ENCODE results near the gene HGS.

The HGS gene

GRCh38 chr17:81683208-81683583 is 615 bp upstream of the HGS start:
- TF ChIP-seq, protein P1, sequence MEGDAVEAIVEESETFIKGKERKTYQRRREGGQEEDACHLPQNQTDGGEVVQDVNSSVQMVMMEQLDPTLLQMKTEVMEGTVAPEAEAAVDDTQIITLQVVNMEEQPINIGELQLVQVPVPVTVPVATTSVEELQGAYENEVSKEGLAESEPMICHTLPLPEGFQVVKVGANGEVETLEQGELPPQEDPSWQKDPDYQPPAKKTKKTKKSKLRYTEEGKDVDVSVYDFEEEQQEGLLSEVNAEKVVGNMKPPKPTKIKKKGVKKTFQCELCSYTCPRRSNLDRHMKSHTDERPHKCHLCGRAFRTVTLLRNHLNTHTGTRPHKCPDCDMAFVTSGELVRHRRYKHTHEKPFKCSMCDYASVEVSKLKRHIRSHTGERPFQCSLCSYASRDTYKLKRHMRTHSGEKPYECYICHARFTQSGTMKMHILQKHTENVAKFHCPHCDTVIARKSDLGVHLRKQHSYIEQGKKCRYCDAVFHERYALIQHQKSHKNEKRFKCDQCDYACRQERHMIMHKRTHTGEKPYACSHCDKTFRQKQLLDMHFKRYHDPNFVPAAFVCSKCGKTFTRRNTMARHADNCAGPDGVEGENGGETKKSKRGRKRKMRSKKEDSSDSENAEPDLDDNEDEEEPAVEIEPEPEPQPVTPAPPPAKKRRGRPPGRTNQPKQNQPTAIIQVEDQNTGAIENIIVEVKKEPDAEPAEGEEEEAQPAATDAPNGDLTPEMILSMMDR (IDR thresholded peaks at IDR 0.05; ENCODE audit: low read depth, low read length, missing control alignments): no peak
- in situ Hi-C loops (cut with HindIII; ENCODE audit: low pct_ligation_motif_present, low sequenced_read_pairs): no loop called here

GRCh38 chr17:81684442-81684911 is 666 bp downstream of the HGS start:
- DNase-seq: peak; percentile 81
- in situ Hi-C loops (cut with HindIII; ENCODE audit: low pct_ligation_motif_present, low sequenced_read_pairs): no loop called here
- TF ChIP-seq, protein P1 (IDR thresholded peaks at IDR 0.05; ENCODE audit: low read depth, low read length, missing control alignments): no peak
- peak overlapping the region; percentile 93 for H3K4me3 ChIP-seq (ENCODE audit: low read depth, low read length)
- H3K27me3 ChIP-seq (replicated peaks): no peaks in the 10 kb centered on the region
- H3K27ac ChIP-seq: peak overlapping the region; percentile 96
- peaks cover 43% of the 10 kb centered on the region for H3K36me3 ChIP-seq (replicated peaks)

More at GRCh38 chr17:81683208-81683583, 615 bp upstream of the HGS start:
- peak overlapping the region; percentile 93 for H3K4me3 ChIP-seq (ENCODE audit: low read depth, low read length)
- no peaks in the 10 kb centered on the region for H3K27me3 ChIP-seq (replicated peaks)
- no peak for DNase-seq
- H3K27ac ChIP-seq: peak overlapping the region; percentile 70
- peaks cover 30% of the 10 kb centered on the region for H3K36me3 ChIP-seq (replicated peaks)

DNA sequence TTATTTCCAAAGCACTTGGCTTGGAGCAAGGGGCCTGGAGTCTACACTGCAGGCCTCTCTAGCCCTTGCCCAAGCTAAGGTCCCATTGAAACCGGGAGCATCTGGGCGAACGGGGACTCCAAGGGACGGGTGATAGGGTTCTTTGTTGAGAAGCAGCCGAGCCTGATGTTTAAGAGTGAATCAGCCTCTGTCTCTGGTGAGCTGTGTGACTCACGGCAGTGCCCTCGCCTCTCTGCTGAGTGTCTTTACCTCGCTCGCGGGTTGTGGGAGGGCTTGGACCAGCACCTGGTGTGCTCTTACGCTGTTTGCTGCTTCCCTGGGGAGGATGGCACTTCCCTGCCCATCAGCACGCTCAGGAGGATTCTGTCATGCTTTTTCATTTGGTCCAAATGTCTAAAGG is 1.3 kb downstream of the HGS start:
- peak overlapping the region; percentile 96 for H3K27ac ChIP-seq
- H3K36me3 ChIP-seq (replicated peaks): peaks cover 45% of the 10 kb centered on the region
- peak; percentile 73 for DNase-seq

DNA sequence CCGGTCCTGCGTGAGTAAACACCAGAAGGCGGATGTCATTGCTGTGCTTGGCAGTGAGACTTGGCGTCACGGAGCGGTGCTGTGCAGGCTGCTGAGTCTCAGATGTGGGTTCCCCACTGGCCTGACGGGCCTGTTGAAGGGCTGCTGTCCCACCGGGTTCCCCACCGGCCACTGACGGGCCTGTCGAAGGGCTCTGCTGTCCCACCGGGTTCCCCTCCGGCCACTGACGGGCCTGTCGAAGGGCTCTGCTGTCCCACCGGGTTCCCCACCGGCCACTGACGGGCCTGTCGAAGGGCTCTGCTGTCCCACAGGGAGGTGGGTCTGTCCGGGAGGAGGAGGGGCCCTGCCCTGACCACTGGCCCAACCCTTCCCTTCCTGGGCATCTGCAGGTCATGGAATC is 2.8 kb downstream of the HGS start:
- H3K36me3 ChIP-seq (replicated peaks): peaks cover 58% of the 10 kb centered on the region
- TF ChIP-seq, protein P1 (IDR thresholded peaks at IDR 0.05; ENCODE audit: low read depth, low read length, missing control alignments): no peak
- H3K27me3 ChIP-seq (replicated peaks): no peaks in the 10 kb centered on the region
- in situ Hi-C loops (cut with HindIII; ENCODE audit: low pct_ligation_motif_present, low sequenced_read_pairs): no loop called here
- no peak for DNase-seq
- no peak overlapping the region for H3K27ac ChIP-seq
- H3K4me3 ChIP-seq (ENCODE audit: low read depth, low read length): no peak overlapping the region

More for the DNA sequence above, 1.3 kb downstream of the HGS start:
- in situ Hi-C loops (cut with HindIII; ENCODE audit: low pct_ligation_motif_present, low sequenced_read_pairs): no loop called here
- H3K4me3 ChIP-seq (ENCODE audit: low read depth, low read length): peak overlapping the region; percentile 93
- no peaks in the 10 kb centered on the region for H3K27me3 ChIP-seq (replicated peaks)
- TF ChIP-seq, protein P1 (IDR thresholded peaks at IDR 0.05; ENCODE audit: low read depth, low read length, missing control alignments): no peak

DNA sequence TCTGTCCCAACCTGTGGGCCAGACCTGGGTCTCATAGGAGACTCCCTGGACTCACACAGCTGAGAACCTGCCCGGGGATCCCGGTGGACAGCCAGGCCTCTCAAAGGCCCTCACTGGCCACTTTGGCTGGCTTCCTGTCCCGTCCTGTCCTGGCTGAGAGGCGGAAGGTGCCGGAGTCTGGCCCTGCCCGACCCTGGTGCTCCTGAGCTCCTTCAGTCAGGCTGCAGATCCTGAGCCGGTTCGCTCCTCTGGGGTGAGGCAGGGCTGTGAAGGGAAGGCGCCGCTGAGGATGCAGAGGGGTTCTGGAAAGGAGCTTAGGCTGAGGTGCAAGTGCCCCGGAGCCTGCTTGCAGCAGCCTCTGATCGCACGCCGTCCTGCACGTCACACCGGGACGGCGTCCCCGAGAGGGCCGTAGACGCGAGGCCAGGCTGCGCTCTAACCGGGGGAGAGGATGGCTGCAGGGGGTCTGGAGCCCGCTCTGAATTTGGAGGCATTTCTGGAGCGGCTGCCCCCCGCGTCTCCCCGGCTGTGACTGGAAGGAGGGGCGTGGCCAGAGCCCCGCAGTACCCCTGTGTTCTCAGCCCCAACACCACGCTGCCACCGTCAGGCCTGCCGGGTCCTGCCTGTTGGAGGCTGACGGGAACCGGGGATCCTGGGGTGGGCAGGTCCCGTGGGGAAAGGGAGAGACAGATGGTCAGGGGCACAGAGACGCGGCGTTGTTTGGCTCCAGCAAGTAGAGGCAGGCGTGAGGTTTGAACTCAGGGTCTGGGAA is 4.1 kb downstream of the HGS start:
- TF ChIP-seq, protein P1 (IDR thresholded peaks at IDR 0.05; ENCODE audit: low read depth, low read length, missing control alignments): no peak
- no peak for DNase-seq
- in situ Hi-C loops (cut with HindIII; ENCODE audit: low pct_ligation_motif_present, low sequenced_read_pairs): no loop called here
- Histone ChIP-seq H3K27ac (no peak overlapping the region), H3K36me3 (replicated peaks) (peaks cover 70% of the 10 kb centered on the region), H3K27me3 (replicated peaks) (no peaks in the 10 kb centered on the region), H3K4me3 (ENCODE audit: low read depth, low read length) (no peak overlapping the region)
